ENCODE measurements around the gene HSD17B3.

DNA sequence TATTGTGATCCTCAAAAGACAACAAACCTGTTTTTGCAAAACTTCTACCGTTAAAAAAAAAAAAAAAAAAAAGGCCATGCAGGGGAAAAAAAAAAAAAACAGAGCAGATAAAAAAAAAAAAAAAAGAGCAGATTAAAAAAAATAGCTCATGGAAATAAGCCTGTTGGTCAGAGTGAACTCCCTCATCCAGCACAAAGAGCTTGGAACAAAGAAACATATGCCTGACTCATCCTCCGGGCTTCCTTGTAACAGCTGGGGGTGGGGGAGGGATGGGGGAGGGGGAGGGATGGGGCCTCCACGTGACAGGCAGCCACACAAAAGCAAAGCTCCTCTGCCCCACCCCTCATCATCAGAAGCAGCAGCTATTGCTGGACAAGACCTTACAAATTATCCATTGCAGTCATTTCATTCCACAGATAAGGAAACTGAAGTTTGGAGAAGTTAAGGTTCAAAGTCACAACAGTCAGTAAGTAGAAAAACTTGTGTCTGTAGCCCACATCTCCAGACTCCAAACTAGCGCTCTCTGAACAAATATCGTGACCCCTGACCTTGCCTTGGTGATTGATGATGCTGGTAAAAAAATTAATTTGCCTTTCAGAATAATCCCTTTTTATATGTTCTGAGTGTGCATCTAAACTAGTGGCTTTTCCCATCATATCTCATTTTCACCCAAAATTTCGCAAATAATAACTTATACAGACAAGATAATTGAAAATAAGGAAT is 42.6 kb upstream of the HSD17B3 start:
- TF ChIP-seq, protein P1, sequence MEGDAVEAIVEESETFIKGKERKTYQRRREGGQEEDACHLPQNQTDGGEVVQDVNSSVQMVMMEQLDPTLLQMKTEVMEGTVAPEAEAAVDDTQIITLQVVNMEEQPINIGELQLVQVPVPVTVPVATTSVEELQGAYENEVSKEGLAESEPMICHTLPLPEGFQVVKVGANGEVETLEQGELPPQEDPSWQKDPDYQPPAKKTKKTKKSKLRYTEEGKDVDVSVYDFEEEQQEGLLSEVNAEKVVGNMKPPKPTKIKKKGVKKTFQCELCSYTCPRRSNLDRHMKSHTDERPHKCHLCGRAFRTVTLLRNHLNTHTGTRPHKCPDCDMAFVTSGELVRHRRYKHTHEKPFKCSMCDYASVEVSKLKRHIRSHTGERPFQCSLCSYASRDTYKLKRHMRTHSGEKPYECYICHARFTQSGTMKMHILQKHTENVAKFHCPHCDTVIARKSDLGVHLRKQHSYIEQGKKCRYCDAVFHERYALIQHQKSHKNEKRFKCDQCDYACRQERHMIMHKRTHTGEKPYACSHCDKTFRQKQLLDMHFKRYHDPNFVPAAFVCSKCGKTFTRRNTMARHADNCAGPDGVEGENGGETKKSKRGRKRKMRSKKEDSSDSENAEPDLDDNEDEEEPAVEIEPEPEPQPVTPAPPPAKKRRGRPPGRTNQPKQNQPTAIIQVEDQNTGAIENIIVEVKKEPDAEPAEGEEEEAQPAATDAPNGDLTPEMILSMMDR (IDR thresholded peaks at IDR 0.05) = no peak
- TF ChIP-seq ZFX (IDR thresholded peaks at IDR 0.05; ENCODE audit: borderline replicate concordance) = no peak

Measured in 22Rv1 (cell line).